Anterior cingulate cortex (tissue), 58 donors: Measurements from ENCODE around the gene TMPRSS13.
"Not testable (repeated sequence)": the region's sequence is repeated elsewhere in the genome, so short reads cannot be mapped to it uniquely, and the experiment has no call there.

Experiments used
- DNase-seq, 58 donors: peaks; one replicate each; lab custom pipeline; 2025; lab: John Stamatoyannopoulos, UW

Gene TMPRSS13

DNA sequence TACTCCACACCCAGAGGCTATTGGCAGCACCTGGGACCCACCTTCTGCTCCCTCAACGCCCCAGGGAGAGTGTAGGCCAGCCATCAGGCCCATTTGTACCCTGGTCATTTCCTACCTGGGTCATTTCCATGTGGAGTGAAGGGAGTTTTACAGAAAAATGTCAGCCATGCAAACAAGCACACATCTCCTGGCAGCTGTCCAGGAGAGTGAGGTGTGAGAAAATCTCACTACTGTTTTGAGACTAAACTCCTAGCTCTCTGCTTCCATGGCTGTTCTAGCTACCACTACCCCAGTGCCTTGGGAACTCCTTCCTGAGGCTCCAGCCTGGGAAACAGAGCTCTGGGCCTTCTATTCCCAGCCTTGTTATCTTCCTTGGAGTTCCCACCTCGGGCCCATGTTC is 2.8 kb upstream of the TMPRSS13 start:
- DNase-seq = no peak

GRCh38 chr11:117931331-117931950 is 2.2 kb upstream of the TMPRSS13 start:
- DNase-seq = no peak

DNA sequence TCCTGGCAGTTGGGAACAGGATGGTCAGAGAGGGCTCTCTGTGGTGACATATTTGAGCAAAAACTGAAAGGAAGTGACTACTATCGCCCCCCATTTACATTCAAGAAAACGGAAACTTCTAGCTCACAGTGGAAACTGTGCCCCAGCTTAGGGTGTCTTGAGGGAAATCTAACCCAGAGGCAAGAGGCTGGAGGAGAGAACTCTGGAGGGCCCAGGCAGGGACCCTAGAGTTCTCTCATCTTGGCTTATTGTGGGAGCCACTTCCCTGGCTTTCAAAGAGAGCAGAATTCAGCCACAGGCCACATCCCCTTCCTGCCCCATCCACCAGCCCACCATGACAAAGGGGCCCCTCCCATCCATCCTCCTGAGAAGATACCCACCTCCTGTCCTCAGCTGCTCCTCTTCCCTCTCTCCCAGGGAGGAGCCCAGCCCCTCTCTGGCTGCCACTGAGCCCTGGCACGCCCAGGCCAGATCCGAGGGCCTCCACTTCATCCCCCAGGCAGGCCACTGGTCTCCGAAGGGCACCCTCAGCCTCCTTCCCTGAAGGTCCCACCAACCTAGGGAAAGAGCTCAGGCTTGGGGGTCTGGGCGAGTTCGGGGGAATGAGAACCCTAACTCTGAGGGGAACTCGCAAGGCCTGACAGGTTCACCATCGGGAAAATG is 1.6 kb upstream of the TMPRSS13 start:
- no peak for DNase-seq

DNA sequence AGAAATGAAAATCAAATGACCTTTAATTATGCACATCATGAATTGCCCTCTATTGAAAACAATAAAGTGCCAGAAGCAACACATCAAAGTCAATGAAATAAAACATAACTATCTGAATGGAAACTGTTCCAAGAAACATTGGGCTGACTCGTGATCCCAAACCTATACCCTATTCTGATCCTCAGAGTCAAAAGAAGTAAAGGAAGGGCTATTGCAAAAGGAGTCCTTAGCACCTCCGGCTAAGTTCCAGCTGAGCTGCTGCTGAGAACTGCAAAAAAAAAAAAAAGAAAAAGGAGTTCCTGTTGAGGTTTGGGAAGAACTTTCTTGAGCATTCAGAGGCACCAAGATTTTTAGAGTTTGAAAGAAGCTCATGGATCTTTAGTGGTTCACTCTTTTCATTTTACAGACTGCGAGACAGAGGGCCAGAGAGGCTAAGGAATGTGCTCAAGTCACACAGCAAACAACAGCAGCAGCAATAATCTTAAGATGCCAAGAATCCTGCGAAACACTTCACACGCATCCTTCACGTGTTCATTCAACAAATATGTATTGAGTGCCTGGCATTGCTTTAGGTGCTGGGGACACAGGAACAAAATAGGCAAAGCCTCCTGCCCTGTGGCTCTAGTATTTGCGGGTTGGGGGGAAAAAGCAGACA is 841 bp upstream of the TMPRSS13 start:
- no peak for DNase-seq

GRCh38 chr11:117928446-117929141 is 608 bp downstream of the TMPRSS13 start:
- no peak for DNase-seq

- DNase-seq = no peak
Measured at GRCh38 chr11:117927926-117928325, 1.3 kb downstream of the TMPRSS13 start.

GRCh38 chr11:117926166-117926565 is 3.0 kb downstream of the TMPRSS13 start:
- DNase-seq = not testable (repeated sequence)

DNA sequence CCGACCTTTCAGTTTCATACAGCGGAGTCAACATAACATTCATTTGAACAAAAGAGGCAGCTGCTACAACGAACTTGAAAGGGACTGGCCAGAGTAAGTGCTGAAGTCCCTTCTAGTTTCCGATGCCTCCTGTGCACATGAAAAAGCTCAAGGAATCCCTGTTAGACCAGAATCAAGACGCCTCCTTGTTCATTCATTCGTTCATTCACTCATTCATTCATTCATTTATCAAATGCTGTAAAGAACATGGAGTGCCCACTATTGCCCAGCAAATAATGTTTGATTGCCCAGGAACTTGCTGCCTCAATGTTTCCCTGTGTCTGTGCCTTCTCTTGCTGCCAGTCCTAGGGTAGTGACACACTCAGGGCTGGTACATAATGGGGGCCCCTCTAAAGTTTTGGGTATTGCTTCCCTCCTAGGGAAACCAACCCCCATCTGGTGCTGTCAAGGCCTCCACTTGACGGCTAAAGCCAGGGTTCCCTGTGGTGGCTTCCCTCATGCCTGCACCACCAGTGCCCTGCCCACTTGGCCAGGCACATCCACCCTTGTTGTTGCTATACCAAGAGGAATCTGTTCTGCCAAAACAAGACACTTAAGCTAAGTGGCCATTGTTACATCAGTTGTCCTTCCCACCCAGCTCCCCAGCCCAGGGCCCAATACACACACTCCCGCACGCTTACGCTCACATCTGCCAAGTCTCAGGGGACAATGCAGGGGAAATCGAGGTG is 3.8 kb downstream of the TMPRSS13 start:
- DNase-seq = no peak

DNA sequence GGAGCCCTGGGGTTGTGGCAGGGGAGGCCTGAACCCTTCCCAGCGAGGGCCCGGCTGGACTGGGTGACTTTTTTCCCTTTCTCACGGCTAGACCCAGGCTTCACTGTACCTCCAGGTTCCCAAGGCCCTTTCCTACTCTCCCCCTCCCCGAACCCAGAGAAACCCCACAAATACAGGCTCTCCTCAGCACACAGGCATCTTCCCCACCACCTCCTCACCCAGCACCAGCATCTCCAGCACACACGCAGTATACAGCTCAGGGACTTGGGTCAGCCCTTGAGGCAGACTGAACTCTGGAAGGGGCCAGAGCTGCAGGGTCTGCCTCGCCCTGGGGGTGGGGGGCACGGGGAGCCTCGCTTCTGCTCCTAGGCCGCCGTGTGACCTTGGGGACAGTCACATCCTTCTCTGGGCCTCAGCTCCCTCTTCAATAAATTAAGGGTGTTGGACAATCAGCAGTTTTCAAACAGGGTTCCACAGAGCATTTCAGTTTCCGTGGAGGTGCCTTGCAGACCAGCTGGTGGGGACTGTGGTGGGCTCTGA is 4.5 kb downstream of the TMPRSS13 start:
- DNase-seq = no peak

- DNase-seq = no peak
Measured at GRCh38 chr11:117923773-117924172, 5.4 kb downstream of the TMPRSS13 start.

DNA sequence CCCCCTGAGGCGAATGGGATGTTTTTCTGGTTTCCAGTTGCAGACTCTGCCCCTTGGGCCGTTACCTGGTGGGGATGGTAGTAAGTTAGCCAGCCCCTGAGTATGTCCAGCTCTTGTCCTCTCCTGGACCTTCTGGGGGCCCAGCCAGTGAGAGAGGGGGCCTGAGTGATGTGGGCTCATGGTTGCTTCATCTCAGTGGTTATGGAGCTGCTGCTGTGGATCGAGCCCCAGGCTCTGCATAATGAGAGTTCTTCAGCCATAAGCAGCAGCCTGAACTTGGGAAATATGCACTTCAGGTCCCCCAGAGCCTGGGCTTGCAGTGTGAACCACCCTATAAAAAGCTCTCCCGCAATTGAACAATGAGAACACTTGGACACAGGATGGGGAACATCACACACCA is 5.9 kb downstream of the TMPRSS13 start:
- DNase-seq = no peak

- DNase-seq = no peak
Measured at GRCh38 chr11:117921893-117922292, 7.3 kb downstream of the TMPRSS13 start.

GRCh38 chr11:117921456-117921855 is 7.7 kb downstream of the TMPRSS13 start:
- no peak for DNase-seq

GRCh38 chr11:117919781-117920221 is 9.4 kb downstream of the TMPRSS13 start:
- DNase-seq = no peak

GRCh38 chr11:117919341-117919740 is 9.9 kb downstream of the TMPRSS13 start:
- no peak for DNase-seq

DNA sequence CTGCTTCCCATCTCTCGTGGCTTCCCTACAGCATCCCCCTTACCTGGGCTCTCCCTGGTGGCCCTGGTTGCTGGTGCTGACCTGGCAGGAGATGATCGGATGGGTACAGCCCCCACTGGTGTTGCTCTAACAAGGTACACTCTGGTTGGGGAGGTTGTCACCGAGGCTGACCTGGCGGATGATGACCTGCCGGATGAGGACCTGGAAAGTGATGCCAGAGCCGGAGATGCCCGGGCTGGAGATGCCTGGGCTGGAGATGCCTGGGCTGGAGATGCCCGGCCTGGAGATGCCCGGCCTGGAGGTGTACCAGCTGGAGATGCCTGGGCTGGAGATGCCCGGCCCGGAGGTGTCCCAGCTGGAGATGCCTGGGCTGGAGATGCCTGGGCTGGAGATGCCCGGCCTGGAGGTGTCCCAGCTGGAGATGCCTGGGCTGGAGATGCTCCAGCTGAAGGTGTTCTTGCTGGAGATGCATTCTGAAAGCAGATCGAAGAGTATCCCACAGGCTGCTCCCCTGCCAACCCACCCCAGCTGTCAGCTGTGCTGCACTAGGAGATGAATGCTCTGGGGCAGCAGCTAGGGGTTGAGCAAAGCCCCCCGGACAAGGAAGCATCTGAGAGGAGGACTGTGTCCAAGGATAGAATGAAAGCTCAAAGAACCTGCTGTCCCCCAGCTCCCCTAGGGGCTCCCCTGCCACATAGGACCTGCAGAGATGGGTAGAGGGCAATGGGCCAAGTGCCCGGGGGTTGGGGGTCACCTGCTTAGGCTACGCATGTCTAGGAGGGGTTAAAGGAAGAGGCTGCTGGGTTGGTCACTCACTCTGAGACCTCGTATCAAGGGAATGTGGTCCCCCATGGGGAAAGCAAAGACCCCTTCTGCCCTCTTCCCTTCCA is 10.6 kb downstream of the TMPRSS13 start:
- DNase-seq = no peak

- DNase-seq = no peak
Measured at GRCh38 chr11:117917591-117918151, 11.5 kb downstream of the TMPRSS13 start.

DNA sequence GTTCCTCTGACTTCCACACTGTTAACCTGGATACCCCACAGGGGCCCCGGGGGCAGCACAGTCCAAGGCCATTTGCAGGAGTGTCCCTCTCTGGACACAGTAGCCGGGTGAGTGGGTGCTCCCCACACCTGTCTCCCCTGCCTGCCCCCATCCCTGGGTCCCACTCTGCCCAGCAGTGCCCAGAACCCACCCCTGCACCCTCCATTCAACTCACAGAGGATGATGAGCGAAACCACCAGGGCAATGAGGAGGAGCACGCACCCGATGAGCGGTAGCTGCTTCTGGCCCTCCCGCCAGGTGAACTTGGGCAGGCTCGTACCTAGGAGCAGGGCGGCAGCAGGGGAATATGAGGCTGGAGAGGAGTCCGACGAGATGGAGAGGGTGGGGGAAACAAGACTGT is 12.2 kb downstream of the TMPRSS13 start:
- no peak for DNase-seq

DNA sequence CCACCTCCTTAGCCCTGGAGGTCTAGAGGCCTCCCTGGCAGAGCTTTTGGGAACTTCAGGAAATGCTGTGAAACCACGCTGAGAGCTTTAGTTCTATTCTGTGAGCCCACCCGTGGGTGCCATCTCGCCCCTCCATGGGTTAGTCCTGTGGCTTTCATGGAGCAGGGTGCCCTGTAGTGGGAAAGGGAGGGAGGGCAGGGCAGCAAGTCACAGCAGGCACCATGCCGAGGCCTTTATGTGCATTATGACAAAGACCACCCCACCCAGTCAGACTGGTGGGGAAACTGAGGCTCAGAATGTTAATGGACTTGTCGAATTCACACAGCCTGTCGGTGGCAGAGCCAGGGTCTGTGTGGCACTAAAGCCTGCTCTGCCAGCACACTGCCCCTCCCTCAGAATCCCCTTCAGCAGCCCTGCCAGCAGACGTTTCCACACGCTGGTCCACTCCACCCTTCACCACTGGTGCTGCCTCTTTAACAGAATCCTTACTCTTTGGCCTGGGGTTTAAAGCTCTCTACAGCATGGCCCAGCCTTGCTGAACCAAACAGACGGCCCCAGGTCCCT is 13.4 kb downstream of the TMPRSS13 start:
- no peak for DNase-seq
